GM19023 (cell line): ENCODE data around the gene IAH1.
A peak's percentile ranks its signal among the peaks of the same experiment; 100 is the strongest.
"Not testable (repeated sequence)": the region's sequence is repeated elsewhere in the genome, so short reads cannot be mapped to it uniquely, and the experiment has no call there.

Source experiments
- ATAC-seq: cut with Tn5 transposase; IDR thresholded peaks from one replicate; pipeline ENCODE4 v1.9.1; 2021; ENCODE audit warnings: mild to moderate bottlenecking, moderate library complexity; ENCODE audit not compliant: unreplicated experiment

IAH1 gene

GRCh38 chr2:9473308-9473984 is 905 bp upstream of the IAH1 start:
- ATAC-seq: peak; percentile 18

- peak; percentile 45 for ATAC-seq
These were observed 378 bp upstream of the IAH1 start for GRCh38 chr2:9473985-9474360.

GRCh38 chr2:9477914-9478313 is 3.6 kb downstream of the IAH1 start:
- ATAC-seq: no peak

GRCh38 chr2:9478526-9478925 is 4.2 kb downstream of the IAH1 start:
- ATAC-seq: no peak

GRCh38 chr2:9480157-9480556 is 5.8 kb downstream of the IAH1 start:
- no peak for ATAC-seq

GRCh38 chr2:9483107-9483506 is 8.8 kb downstream of the IAH1 start:
- ATAC-seq: no peak

- ATAC-seq: no peak
These were observed 10.2 kb downstream of the IAH1 start for GRCh38 chr2:9484533-9484932.

GRCh38 chr2:9488583-9489547 is 14.5 kb downstream of the IAH1 start:
- ATAC-seq: no peak

- ATAC-seq: no peak
These were observed 16.4 kb downstream of the IAH1 start for GRCh38 chr2:9490789-9491188.

- no peak for ATAC-seq
These were observed 18.6 kb downstream of the IAH1 start for GRCh38 chr2:9492927-9493326.

GRCh38 chr2:9493478-9493877 is 19.1 kb downstream of the IAH1 start:
- no peak for ATAC-seq

GRCh38 chr2:9494081-9494480 is 19.7 kb downstream of the IAH1 start:
- no peak for ATAC-seq

- ATAC-seq: no peak
These were observed 22.7 kb downstream of the IAH1 start for GRCh38 chr2:9497017-9497416.

GRCh38 chr2:9498210-9498609 is 23.9 kb downstream of the IAH1 start:
- ATAC-seq: no peak

GRCh38 chr2:9508931-9509330 is 34.6 kb downstream of the IAH1 start:
- ATAC-seq: no peak

GRCh38 chr2:9513946-9514345 is 39.6 kb downstream of the IAH1 start:
- not testable (repeated sequence) for ATAC-seq

GRCh38 chr2:9517118-9517782 is 42.9 kb downstream of the IAH1 start:
- ATAC-seq: no peak

GRCh38 chr2:9518163-9518562 is 43.8 kb downstream of the IAH1 start:
- no peak for ATAC-seq

GRCh38 chr2:9518780-9519179 is 44.4 kb downstream of the IAH1 start:
- ATAC-seq: no peak

- ATAC-seq: no peak
These were observed 44.9 kb downstream of the IAH1 start for GRCh38 chr2:9519250-9519649.

GRCh38 chr2:9524291-9524690 is 49.9 kb downstream of the IAH1 start:
- ATAC-seq: no peak

GRCh38 chr2:9525266-9525665 is 50.9 kb downstream of the IAH1 start:
- no peak for ATAC-seq
